Trophoblast cell (in vitro differentiated cells and primary cell): Measurements from ENCODE around the gene SCRG1.

ENCODE experiments used
- DNase-seq, 2 donors: peaks; one replicate each; pipeline ENCODE4 v3.0.0-alpha.2; 2016
- H2AFZ ChIP-seq: 2 replicates; pipeline ENCODE4 v1.6.1; 2013; ENCODE audit warnings: low read length, moderate library complexity, mild to moderate bottlenecking; ENCODE audit not compliant: insufficient read depth, poor library complexity
- H2AK5ac ChIP-seq: 2 replicates; pipeline ENCODE4 v1.6.1; 2013; ENCODE audit warnings: mild to moderate bottlenecking, low read length
- H2BK120ac ChIP-seq: 2 replicates; pipeline ENCODE4 v1.6.1; 2013; ENCODE audit warnings: low read length, mild to moderate bottlenecking, moderate library complexity; ENCODE audit not compliant: insufficient read depth, poor library complexity
- H2BK12ac ChIP-seq: 2 replicates; pipeline ENCODE4 v1.6.1; 2013; ENCODE audit warnings: mild to moderate bottlenecking, low read length, moderate library complexity
- H2BK5ac ChIP-seq: 2 replicates; pipeline ENCODE4 v1.6.1; 2013; ENCODE audit warnings: low read length, low read depth, moderate library complexity, mild to moderate bottlenecking; ENCODE audit not compliant: poor library complexity
- H3K14ac ChIP-seq: 2 replicates; pipeline ENCODE4 v1.6.1; 2013; ENCODE audit warnings: mild to moderate bottlenecking, low read length
- H3K18ac ChIP-seq: 2 replicates; pipeline ENCODE4 v1.6.1; 2013; ENCODE audit warnings: mild to moderate bottlenecking, low read length
- H3K23ac ChIP-seq: 2 replicates; pipeline ENCODE4 v1.6.1; 2013; ENCODE audit warnings: low read length
- H3K27ac ChIP-seq: 2 replicates; pipeline ENCODE4 v1.5.1; 2013; ENCODE audit warnings: low read depth, mild to moderate bottlenecking, inconsistent platforms, low read length, moderate library complexity
- H3K27me3 ChIP-seq: 2 replicates; pipeline ENCODE4 v1.6.1; 2013; ENCODE audit warnings: inconsistent platforms, mild to moderate bottlenecking, low read length, moderate library complexity; ENCODE audit not compliant: insufficient read depth
- H3K36me3 ChIP-seq, 2 experiments: 1 replicate in 1 of 2; 2 replicates in 1 of 2; pipeline ENCODE4 v1.6.1; 2013; ENCODE audit warnings: low read length in 2 of 2, mild to moderate bottlenecking in 2 of 2, moderate library complexity in 1 of 2; ENCODE audit not compliant: insufficient read depth in 2 of 2, control insufficient read depth in 1 of 2
- H3K4ac ChIP-seq: 2 replicates; pipeline ENCODE4 v1.6.1; 2013; ENCODE audit warnings: low read depth, mild to moderate bottlenecking, low read length, moderate library complexity
- H3K4me1 ChIP-seq, 2 experiments: 1 replicate in 1 of 2; 2 replicates in 1 of 2; pipeline ENCODE4 v1.6.1; 2013; ENCODE audit warnings: low read length in 2 of 2, mild to moderate bottlenecking in 2 of 2, moderate library complexity in 1 of 2; ENCODE audit not compliant: insufficient read depth in 2 of 2, control insufficient read depth in 1 of 2
- H3K4me2 ChIP-seq: 2 replicates; pipeline ENCODE4 v1.6.1; 2013; ENCODE audit warnings: inconsistent platforms, mild to moderate bottlenecking, low read length, moderate library complexity
- H3K4me3 ChIP-seq: 2 replicates; pipeline ENCODE4 v1.5.1; 2013; ENCODE audit warnings: mild to moderate bottlenecking, low read depth, low read length, inconsistent platforms
- H3K79me1 ChIP-seq: one replicate; pipeline ENCODE4 v1.6.1; 2013; ENCODE audit warnings: low read length
- H3K79me2 ChIP-seq: 2 replicates; pipeline ENCODE4 v1.6.1; 2013; ENCODE audit warnings: low read length, mild to moderate bottlenecking; ENCODE audit not compliant: control insufficient read depth, insufficient read depth, poor library complexity
- H3K9ac ChIP-seq: 2 replicates; pipeline ENCODE4 v1.6.1; 2013; ENCODE audit warnings: mild to moderate bottlenecking, low read length
- H3K9me3 ChIP-seq: 2 replicates; pipeline ENCODE4 v1.6.1; 2013; ENCODE audit warnings: low read depth, mild to moderate bottlenecking, control low read depth, inconsistent platforms, low read length; ENCODE audit not compliant: insufficient read depth
- H4K12ac ChIP-seq: 2 replicates; pipeline ENCODE4 v1.6.1; 2013; ENCODE audit warnings: low read depth, mild to moderate bottlenecking, low read length, moderate library complexity
- H4K8ac ChIP-seq: 2 replicates; pipeline ENCODE4 v1.6.1; 2013; ENCODE audit warnings: low read depth, mild to moderate bottlenecking, low read length, moderate library complexity
- H4K91ac ChIP-seq: one replicate; pipeline ENCODE4 v1.6.1; 2013; ENCODE audit warnings: low read depth, mild to moderate bottlenecking, low read length, moderate library complexity
- WGBS: extraction: QIAGEN DNeasy Blood & Tissue Kit; methylation state at CpG from one replicate; pipeline ENCODE4 v1.1.7; 2013; ENCODE audit warnings: missing lambda C conversion rate; ENCODE audit not compliant: insufficient read length, insufficient coverage; ENCODE audit errors: extremely low coverage; 5-methylcytosine and 5-hydroxymethylcytosine counted together

The SCRG1 gene

GRCh38 chr4:173371292-173372192, 27.4 kb downstream of the SCRG1 start:
- no peak overlapping the region for H2BK5ac ChIP-seq
- peak overlapping the region; percentile 45 for H4K8ac ChIP-seq
- no peaks in the 10 kb centered on the region for H3K4me1 ChIP-seq
- peaks cover 1% of the 10 kb centered on the region for H3K79me2 ChIP-seq
- H4K12ac ChIP-seq, result peak overlapping the region; percentile 14
- no peaks in the 10 kb centered on the region for H3K36me3 ChIP-seq
- H3K18ac ChIP-seq, result peak overlapping the region; percentile 35
- peak overlapping the region; percentile 3 for H3K4ac ChIP-seq
- peak overlapping the region; percentile 59 for H3K4me2 ChIP-seq
- WGBS, result no CpG with 5 or more reads among the region's 68 CpGs
- no peak overlapping the region for H3K23ac ChIP-seq
- H3K27ac ChIP-seq, result peak overlapping the region; percentile 38
- no peak overlapping the region for H4K91ac ChIP-seq
- peak overlapping the region; percentile 67 for H3K9ac ChIP-seq
- no peak overlapping the region for H2AK5ac ChIP-seq
- H2AFZ ChIP-seq, result peak overlapping the region; percentile 92
- DNase-seq, result peak; percentile 28 to 64
- no peak overlapping the region for H2BK12ac ChIP-seq
- H3K9me3 ChIP-seq, result no peaks in the 10 kb centered on the region
- H3K14ac ChIP-seq, result peak overlapping the region; percentile 17
- H3K4me3 ChIP-seq, result peak overlapping the region; percentile 77
- peak overlapping the region; percentile 37 for H2BK120ac ChIP-seq
- peaks cover 5% of the 10 kb centered on the region for H3K79me1 ChIP-seq
- no peaks in the 10 kb centered on the region for H3K27me3 ChIP-seq

- H3K79me2 ChIP-seq, result peaks cover 1% of the 10 kb centered on the region
- H3K4me2 ChIP-seq, result peak within 1 kb of the TSS; percentile 94
- peak within 1 kb of the TSS; percentile 37 for H2BK120ac ChIP-seq
- H3K4me1 ChIP-seq, result no peaks in the 10 kb centered on the region
- peak within 1 kb of the TSS; percentile 45 for H4K8ac ChIP-seq
- H3K9ac ChIP-seq, result peak within 1 kb of the TSS; percentile 88
- peaks cover 5% of the 10 kb centered on the region for H3K79me1 ChIP-seq
- H3K23ac ChIP-seq, result no peak within 1 kb of the TSS
- H3K36me3 ChIP-seq, result no peaks in the 10 kb centered on the region
- peak within 1 kb of the TSS; percentile 38 for H3K27ac ChIP-seq
- H2AFZ ChIP-seq, result peak within 1 kb of the TSS; percentile 92
- peak within 1 kb of the TSS; percentile 39 for H4K91ac ChIP-seq
- peak within 1 kb of the TSS; percentile 14 for H4K12ac ChIP-seq
- H3K4ac ChIP-seq, result peak within 1 kb of the TSS; percentile 3
- no peak within 1 kb of the TSS for H2BK12ac ChIP-seq
- peak within 1 kb of the TSS; percentile 17 for H3K14ac ChIP-seq
- no peaks in the 10 kb centered on the region for H3K9me3 ChIP-seq
- DNase-seq, result peak; percentile 97 to 98
- no CpG with 5 or more reads among the region's 72 CpGs for WGBS
- H3K18ac ChIP-seq, result peak within 1 kb of the TSS; percentile 35
- H2BK5ac ChIP-seq, result no peak within 1 kb of the TSS
- no peak within 1 kb of the TSS for H2AK5ac ChIP-seq
- H3K27me3 ChIP-seq, result no peaks in the 10 kb centered on the region
- peak within 1 kb of the TSS; percentile 81 for H3K4me3 ChIP-seq
Observed at GRCh38 chr4:173370477-173371291, 28.2 kb downstream of the SCRG1 start, which contains the start of gene SAP30. TSS of gene SAP30 (plus strand) at chr4:173370954. CDS start at chr4:173371183, 229 bp downstream.

- Histone ChIP-seq H3K79me2 (peaks cover 1% of the 10 kb centered on the region), H4K8ac (peak overlapping the region; percentile 12), H2BK12ac (no peak overlapping the region), H2AFZ (peak overlapping the region; percentile 24), H3K9ac (peak overlapping the region; percentile 88), H3K9me3 (no peaks in the 10 kb centered on the region), H4K12ac (no peak overlapping the region), H3K4me2 (peak overlapping the region; percentile 94), H2BK120ac (no peak overlapping the region), H3K4ac (no peak overlapping the region), H3K4me3 (peak overlapping the region; percentile 81), H3K14ac (peak overlapping the region; percentile 4), H4K91ac (peak overlapping the region; percentile 39), H3K4me1 (no peaks in the 10 kb centered on the region), H3K27me3 (no peaks in the 10 kb centered on the region), H2BK5ac (no peak overlapping the region), H3K79me1 (peaks cover 5% of the 10 kb centered on the region), H3K36me3 (no peaks in the 10 kb centered on the region), H3K18ac (no peak overlapping the region), H2AK5ac (no peak overlapping the region), H3K27ac (peak overlapping the region; percentile 28), H3K23ac (no peak overlapping the region)
- no CpG with 5 or more reads among the region's 14 CpGs for WGBS
- DNase-seq, result no peak
Observed at GRCh38 chr4:173370130-173370476, 28.8 kb downstream of the SCRG1 start.

- H3K27ac ChIP-seq, result no peak overlapping the region
- no peak overlapping the region for H3K23ac ChIP-seq
- no peak overlapping the region for H3K4ac ChIP-seq
- H4K12ac ChIP-seq, result no peak overlapping the region
- H3K9me3 ChIP-seq, result no peaks in the 10 kb centered on the region
- H2AFZ ChIP-seq, result no peak overlapping the region
- no peaks in the 10 kb centered on the region for H3K4me1 ChIP-seq
- no peaks in the 10 kb centered on the region for H3K36me3 ChIP-seq
- no peak overlapping the region for H4K8ac ChIP-seq
- no peak overlapping the region for H2BK12ac ChIP-seq
- H3K14ac ChIP-seq, result no peak overlapping the region
- H3K18ac ChIP-seq, result no peak overlapping the region
- no peak overlapping the region for H3K9ac ChIP-seq
- no peak overlapping the region for H4K91ac ChIP-seq
- H2BK5ac ChIP-seq, result no peak overlapping the region
- H3K27me3 ChIP-seq, result no peaks in the 10 kb centered on the region
- no peak overlapping the region for H3K4me2 ChIP-seq
- peaks cover 1% of the 10 kb centered on the region for H3K79me2 ChIP-seq
- no peak overlapping the region for H2BK120ac ChIP-seq
- no peak overlapping the region for H3K4me3 ChIP-seq
- WGBS, result 100% methylated on average over 1 of the region's 4 CpGs
- H2AK5ac ChIP-seq, result no peak overlapping the region
- H3K79me1 ChIP-seq, result peaks cover 5% of the 10 kb centered on the region
- DNase-seq, result no peak
Observed at GRCh38 chr4:173367946-173368345, 31.0 kb downstream of the SCRG1 start.
